ES-I3 (cell line): ENCODE data around the gene ABHD5.
"Not testable (repeated sequence)": the region's sequence is repeated elsewhere in the genome, so short reads cannot be mapped to it uniquely, and the experiment has no call there.

ENCODE experiments used
- H3K36me3 ChIP-seq: 2 replicates; pipeline ENCODE4 v1.6.1; 2013; ENCODE audit warnings: mild to moderate bottlenecking, low read length, control low read depth, moderate library complexity; ENCODE audit not compliant: insufficient read depth
- H3K4me1 ChIP-seq: 2 replicates; pipeline ENCODE4 v1.6.1; 2013; ENCODE audit warnings: mild to moderate bottlenecking, control low read depth, low read length; ENCODE audit not compliant: insufficient read depth
- H3K9ac ChIP-seq: 2 replicates; pipeline ENCODE4 v1.6.1; 2013; ENCODE audit warnings: low read depth, mild to moderate bottlenecking, low read length, moderate library complexity
- H3K9me3 ChIP-seq: 2 replicates; pipeline ENCODE4 v1.6.1; 2013; ENCODE audit warnings: mild to moderate bottlenecking, low read length, moderate library complexity; ENCODE audit not compliant: control insufficient read depth, insufficient read depth

Gene ABHD5

DNA sequence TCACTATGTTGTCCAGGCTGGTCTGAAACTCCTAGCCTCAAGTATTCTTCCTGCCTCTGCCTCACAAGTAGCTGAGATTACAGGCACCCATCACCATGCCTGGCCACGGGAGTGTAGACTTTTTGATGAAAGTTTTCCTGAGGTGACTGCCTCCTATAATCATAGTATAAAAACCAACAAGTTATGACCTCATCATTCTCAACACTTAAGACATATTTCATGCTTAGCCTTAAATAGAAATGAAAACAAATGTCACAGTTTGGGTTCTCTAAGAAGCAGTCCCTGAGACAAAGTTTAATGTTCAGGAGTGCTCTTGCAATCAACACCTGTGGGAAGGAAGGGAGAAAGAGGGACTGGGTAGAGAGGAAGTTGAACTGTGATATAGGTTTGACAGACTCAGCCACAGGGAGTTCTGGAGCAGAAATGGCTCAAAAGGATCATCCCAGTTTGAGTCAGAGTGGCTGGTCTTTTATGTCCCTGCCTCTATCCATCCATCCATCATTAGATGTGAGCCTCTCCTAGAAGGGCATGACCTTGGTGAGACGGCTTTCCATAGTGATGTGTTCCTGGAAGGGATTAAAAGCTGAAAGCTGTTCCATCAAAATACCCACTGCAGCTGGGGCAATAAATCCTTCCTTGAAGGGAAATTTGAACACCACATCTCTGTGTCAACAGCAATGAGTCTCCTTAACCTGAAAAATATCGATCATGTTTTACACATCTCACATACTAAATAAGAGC, 16.2 kb upstream of the ABHD5 start:
- H3K36me3 ChIP-seq, result no peaks in the 10 kb centered on the region
- no peaks in the 10 kb centered on the region for H3K4me1 ChIP-seq
- H3K9ac ChIP-seq, result no peak overlapping the region
- H3K9me3 ChIP-seq, result no peaks in the 10 kb centered on the region

DNA sequence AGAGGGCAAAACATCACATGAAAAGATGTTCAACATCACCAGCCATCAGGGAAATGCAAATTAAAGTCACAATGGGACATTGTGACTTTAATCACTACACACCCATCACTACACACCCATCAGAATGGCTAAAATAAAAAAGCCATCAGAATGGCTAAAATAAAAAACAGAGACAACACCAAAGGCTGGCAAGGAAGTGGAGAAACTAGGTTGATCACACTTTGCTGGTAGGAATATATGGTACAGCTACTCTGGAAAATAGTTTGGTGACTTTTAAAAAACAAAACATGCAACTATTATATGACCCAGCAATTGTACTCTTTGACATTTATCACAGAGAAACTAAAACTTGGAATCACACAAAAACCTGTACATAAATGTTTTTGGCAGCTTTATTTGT, 15.1 kb upstream of the ABHD5 start:
- Histone ChIP-seq H3K9ac (no peak overlapping the region), H3K9me3 (no peaks in the 10 kb centered on the region), H3K36me3 (no peaks in the 10 kb centered on the region), H3K4me1 (no peaks in the 10 kb centered on the region)

- no peaks in the 10 kb centered on the region for H3K4me1 ChIP-seq
- H3K9ac ChIP-seq, result no peak overlapping the region
- H3K9me3 ChIP-seq, result no peaks in the 10 kb centered on the region
- no peaks in the 10 kb centered on the region for H3K36me3 ChIP-seq
Measured at GRCh38 chr3:43676441-43676840, 14.3 kb upstream of the ABHD5 start.

DNA sequence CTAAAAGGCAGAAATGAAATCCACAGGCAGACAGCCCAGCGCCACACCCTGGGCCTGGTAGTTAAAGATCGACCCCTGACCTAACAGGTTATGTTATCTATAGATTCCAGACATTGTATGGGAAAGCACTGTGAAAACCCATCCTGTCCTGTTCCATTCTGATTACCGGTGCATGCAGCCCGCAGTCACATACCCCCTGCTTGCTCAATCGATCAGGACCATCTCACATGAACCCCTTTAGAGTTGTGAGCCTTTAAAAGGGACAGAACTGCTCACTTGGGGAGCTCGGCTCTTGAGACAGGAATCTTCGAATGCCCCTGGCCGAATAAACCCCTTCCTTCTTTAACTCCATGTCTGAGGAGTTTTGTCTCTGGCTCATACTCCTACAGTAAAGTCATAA, 12.4 kb upstream of the ABHD5 start:
- not testable (repeated sequence) for H3K9me3 ChIP-seq, H3K9ac ChIP-seq, H3K36me3 ChIP-seq, H3K4me1 ChIP-seq

DNA sequence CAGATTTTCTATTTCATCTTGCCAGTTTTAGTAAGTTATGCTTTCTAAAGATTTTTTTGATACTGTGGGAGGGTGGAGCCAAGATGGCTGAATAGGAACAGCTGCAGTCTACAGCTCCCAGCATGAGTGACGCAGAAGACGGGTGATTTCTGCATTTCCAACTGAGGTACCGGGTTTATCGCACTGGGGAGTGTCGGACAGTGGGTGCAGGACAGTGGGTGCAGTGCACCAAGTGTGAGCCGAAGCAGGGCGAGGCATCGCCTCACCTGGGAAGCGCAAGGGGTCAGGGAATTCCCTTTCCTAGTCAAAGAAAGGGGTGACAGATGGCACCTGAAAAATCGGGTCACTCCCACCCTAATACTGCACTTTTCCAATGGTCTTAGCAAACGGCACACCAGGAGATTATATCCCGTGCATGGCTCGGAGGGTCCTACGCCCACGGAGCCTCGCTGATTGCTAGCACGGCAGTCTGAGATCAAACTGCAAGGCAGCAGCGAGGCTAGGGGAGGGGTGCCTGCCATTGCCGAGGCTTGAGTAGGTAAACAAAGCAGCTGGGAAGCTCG, 11.8 kb upstream of the ABHD5 start:
- H3K9me3 ChIP-seq, H3K9ac ChIP-seq, H3K36me3 ChIP-seq, H3K4me1 ChIP-seq: not testable (repeated sequence)

DNA sequence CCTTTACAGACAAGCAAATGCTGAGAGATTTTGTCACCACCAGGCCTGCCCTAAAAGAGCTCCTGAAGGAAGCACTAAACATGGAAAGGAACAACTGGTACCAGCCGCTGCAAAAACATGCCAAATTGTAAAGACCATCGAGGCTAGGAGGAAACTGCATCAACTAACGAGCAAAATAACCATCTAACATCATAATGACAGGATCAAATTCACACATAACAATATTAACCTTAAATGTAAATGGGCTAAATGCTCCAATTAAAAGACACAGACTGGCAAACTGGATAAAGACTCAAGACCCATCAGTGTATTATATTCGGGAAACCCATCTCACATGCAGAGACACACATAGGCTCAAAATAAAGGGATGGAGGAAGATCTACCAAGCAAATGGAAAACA, 9.9 kb upstream of the ABHD5 start:
- not testable (repeated sequence) for H3K36me3 ChIP-seq, H3K9ac ChIP-seq, H3K4me1 ChIP-seq

DNA sequence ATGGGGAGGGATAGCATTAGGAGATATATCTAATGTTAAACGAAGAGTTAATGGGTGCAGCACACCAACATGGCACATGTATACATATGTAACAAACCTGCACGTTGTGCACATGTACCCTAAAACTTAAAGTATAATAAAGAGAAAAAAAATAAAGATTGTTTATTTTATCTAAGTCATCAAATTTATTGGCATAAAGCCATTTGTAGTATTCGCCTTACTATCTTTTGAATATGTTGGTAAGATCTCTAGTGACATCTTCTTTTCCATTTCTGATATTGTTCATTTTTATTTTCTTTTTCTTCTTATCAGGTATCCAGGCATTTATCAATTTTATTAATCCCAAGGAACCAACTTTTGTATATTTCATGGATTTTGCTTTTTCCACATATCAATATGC, 5.8 kb upstream of the ABHD5 start:
- Histone ChIP-seq H3K36me3 (no peaks in the 10 kb centered on the region; the same call in 1 of the 2 replicates), H3K9ac (no peak overlapping the region), H3K9me3 (no peaks in the 10 kb centered on the region), H3K4me1 (peaks cover 7% of the 10 kb centered on the region)

More for the DNA sequence above, 9.9 kb upstream of the ABHD5 start:
- H3K9me3 ChIP-seq, result not testable (repeated sequence)

DNA sequence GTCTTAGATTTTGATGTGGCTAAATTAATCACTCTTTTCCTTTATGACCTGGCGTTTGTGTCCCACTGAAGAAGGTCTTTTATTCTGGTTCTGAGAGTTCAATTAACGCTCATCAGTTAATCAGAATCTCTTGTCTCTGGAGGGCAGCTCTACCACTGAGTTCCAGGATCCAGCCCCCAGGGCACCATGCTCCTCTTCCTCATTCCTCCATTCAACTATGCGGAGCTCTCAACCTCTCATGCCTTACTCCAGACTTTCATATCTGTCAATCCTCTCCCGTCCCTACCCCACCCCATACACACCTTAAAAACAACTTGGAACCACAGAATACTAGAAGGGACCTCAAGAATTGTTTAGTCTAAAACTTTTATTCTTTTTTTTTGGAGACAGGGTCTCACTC, 4.8 kb upstream of the ABHD5 start:
- H3K9me3 ChIP-seq, result no peaks in the 10 kb centered on the region
- H3K9ac ChIP-seq, result no peak overlapping the region
- no peaks in the 10 kb centered on the region; the same call in 1 of the 2 replicates for H3K36me3 ChIP-seq
- H3K4me1 ChIP-seq, result peaks cover 7% of the 10 kb centered on the region

GRCh38 chr3:43686333-43686699, 4.4 kb upstream of the ABHD5 start:
- H3K9ac ChIP-seq, result no peak overlapping the region
- no peaks in the 10 kb centered on the region; the same call in 1 of the 2 replicates for H3K36me3 ChIP-seq
- no peaks in the 10 kb centered on the region for H3K9me3 ChIP-seq
- peaks cover 7% of the 10 kb centered on the region for H3K4me1 ChIP-seq

DNA sequence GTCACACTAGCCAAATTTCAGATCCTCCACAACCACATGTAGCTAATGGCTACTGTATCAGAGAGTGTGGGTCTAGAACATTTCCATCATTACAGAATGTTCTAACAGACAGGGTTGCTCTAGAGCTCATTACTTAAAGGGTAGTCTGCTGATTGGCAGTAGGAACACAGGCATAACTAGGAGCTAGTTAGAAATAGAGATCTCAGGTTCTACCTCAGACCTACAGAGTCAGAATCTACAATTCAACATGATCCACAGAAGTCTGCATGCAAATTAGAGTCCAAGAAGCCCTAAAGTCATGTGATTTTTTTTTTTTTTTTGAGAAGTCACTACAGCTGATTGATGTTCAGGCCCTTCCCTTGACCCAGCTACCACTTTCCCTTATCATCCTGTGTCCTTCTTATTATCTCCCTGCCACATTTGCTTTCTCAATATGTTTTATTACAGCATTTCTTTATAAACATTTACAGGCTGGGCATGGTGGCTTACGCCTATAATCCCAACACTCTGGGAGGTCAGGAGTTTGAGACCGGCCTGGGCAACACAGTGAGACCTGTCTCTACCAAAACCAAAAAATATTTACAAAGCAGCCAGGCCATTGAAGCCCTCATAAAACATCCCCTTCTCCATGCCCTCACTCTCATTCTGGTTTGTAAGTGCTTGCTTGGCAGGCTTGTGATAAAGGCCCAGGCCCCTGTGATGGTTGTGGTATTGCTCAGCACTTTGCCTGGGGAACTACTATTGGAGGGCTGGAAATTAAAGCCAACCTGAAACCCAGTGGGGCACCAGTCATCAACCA, 3.8 kb upstream of the ABHD5 start:
- no peak overlapping the region for H3K9ac ChIP-seq
- H3K9me3 ChIP-seq, result no peaks in the 10 kb centered on the region
- peaks cover 7% of the 10 kb centered on the region for H3K4me1 ChIP-seq
- H3K36me3 ChIP-seq, result no peaks in the 10 kb centered on the region; the same call in 1 of the 2 replicates

- Histone ChIP-seq H3K9ac (no peak overlapping the region), H3K36me3 (no peaks in the 10 kb centered on the region; the same call in 1 of the 2 replicates), H3K9me3 (no peaks in the 10 kb centered on the region), H3K4me1 (peaks cover 8% of the 10 kb centered on the region)
Measured at GRCh38 chr3:43687499-43687811, 3.3 kb upstream of the ABHD5 start.

GRCh38 chr3:43688245-43688650, 2.5 kb upstream of the ABHD5 start:
- H3K9me3 ChIP-seq, result no peaks in the 10 kb centered on the region
- H3K9ac ChIP-seq, result no peak overlapping the region
- H3K36me3 ChIP-seq, result no peaks in the 10 kb centered on the region; the same call in 1 of the 2 replicates
- H3K4me1 ChIP-seq, result peaks cover 16% of the 10 kb centered on the region

DNA sequence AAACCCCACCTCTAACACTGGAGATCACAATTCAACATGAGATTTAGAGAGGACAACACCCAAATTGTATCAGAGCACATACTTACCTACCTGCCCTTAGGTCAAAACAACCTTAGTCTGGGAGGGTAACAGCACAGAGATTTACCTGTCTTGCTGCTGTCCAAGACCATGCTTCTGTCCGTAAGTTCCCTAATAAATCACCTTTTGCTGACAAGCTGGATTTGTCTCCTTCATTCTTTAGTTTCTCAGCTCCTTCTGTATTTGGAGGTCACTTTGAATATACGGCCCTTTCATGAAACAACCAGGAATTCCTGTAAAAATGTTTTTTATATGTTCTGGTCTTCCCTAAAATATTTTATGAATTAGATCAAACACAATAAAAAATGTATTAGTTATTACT, 1.6 kb upstream of the ABHD5 start:
- Histone ChIP-seq H3K9ac (peak overlapping the region; percentile 67; the same call in 1 of the 2 replicates), H3K9me3 (no peaks in the 10 kb centered on the region), H3K4me1 (peaks cover 21% of the 10 kb centered on the region), H3K36me3 (no peaks in the 10 kb centered on the region; the same call in 1 of the 2 replicates)

DNA sequence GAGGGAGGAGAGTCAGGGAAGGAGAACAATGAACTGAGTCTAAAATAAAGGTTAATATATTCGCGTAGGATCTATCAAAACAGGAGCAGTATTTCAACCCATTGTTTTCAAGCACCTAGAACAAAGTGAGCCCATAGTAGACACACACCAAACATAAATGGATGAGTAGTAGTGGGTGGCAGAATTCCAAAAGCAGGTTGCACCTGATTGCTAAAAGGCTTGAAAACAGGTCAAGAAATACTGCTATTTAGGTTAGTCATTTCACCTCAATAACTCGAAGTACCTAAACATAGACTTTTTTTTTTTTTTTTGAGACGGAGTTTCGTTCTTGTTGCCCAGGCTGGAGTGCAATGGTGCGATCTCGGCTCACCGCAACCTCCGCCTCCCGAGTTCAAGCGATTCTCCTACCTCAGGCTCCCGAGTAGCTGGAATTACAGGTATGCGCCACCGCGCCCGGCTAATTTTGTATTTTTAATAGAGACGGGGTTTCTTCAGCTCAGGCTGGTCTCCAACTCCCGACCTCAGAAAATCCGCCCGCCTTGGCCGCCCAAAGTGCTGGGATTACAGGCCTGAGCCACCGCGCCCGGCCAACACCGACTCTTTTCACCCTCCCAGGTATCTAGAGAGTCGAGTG, 855 bp upstream of the ABHD5 start:
- peaks cover 21% of the 10 kb centered on the region for H3K4me1 ChIP-seq
- peak overlapping the region; percentile 67 for H3K9ac ChIP-seq
- H3K36me3 ChIP-seq, result no peaks in the 10 kb centered on the region; the same call in 1 of the 2 replicates
- H3K9me3 ChIP-seq, result no peaks in the 10 kb centered on the region
